Esophagus muscularis mucosa (tissue), 4 donors: ENCODE data around the gene CMC1. TPM values are rescaled to one million over a fixed set of nuclear protein-coding genes. Genes with fewer than 3 reads are reported as not detected.

ENCODE experiments used
- DNase-seq: peaks from one replicate; pipeline ENCODE4 v3.0.0-alpha.2; 2017; ENCODE audit errors: extremely low spot score
- H3K27ac ChIP-seq, 4 donors: fragments of 200-600 bp; sonication (generic); replicated peaks in 1 of 4; 1 replicate in 3 of 4; 2 replicates in 1 of 4; pipeline ENCODE4 v1.5.1; 2016 to 2019; ENCODE audit warnings: mild to moderate bottlenecking in 1 of 4
- H3K27me3 ChIP-seq, 4 donors: fragments of 200-600 bp; sonication (generic); one replicate each; pipeline versions ENCODE4 v1.5.1 to v1.6.0; 2016 to 2019
- H3K36me3 ChIP-seq, 4 donors: fragments of 200-600 bp; sonication (generic); one replicate each; pipeline ENCODE4 v1.5.1; 2016 to 2019
- H3K4me1 ChIP-seq, 4 donors: fragments of 200-600 bp; sonication (generic); one replicate each; pipeline ENCODE4 v1.5.1; 2016 to 2019
- H3K4me3 ChIP-seq, 4 donors: fragments of 200-600 bp; sonication (generic); 1 replicate in 2 of 4; 2 replicates in 2 of 4; pipeline ENCODE4 v1.5.1; 2016 to 2019; ENCODE audit warnings: mild to moderate bottlenecking in 4 of 4, moderate library complexity in 1 of 4
- H3K9me3 ChIP-seq, 4 donors: fragments of 200-600 bp; sonication (generic); 1 replicate in 3 of 4; 2 replicates in 1 of 4; pipeline ENCODE4 v1.5.1; 2016 to 2019
- CTCF ChIP-seq, 3 experiments: fragments of 200-600 bp in 2 of 3; fragments of 450-650 bp in 1 of 3; sonication (generic) in 2 of 3; IDR thresholded peaks; one replicate each; pipeline ENCODE4 v1.5.1; 2017 to 2019; ENCODE audit warnings: antibody characterized with exemption in 3 of 3, mild to moderate bottlenecking in 2 of 3, moderate library complexity in 1 of 3
- EP300 ChIP-seq: sonication (generic); formaldehyde crosslinking; IDR thresholded peaks from one replicate; pipeline ENCODE4 v1.6.1; 2017; ENCODE audit warnings: antibody characterized with exemption
- POLR2A ChIP-seq: fragments of 450-650 bp; IDR thresholded peaks from one replicate; pipeline ENCODE4 v1.6.1; 2017; ENCODE audit warnings: antibody characterized with exemption, moderate library complexity, mild to moderate bottlenecking, low read depth
- POLR2AphosphoS5 ChIP-seq, 2 donors: sonication (generic); formaldehyde crosslinking; IDR thresholded peaks; one replicate each; pipeline ENCODE4 v1.6.1; 2017; ENCODE audit warnings: antibody characterized with exemption in 2 of 2
- WGBS: methylation state at CpG from one replicate; pipeline ENCODE4 v1.1.5; 2018; 5-methylcytosine and 5-hydroxymethylcytosine counted together
- intact Hi-C: fragments of 100-400 bp; cut with DNase I; formaldehyde crosslinking; loops from one replicate; pipeline ENCODE4 v1.15.1; 2023
- total RNA-seq, 4 donors: library from RNA; depleted of rRNA; stranded (reverse); fragments of >200 nt; gene quantifications; one replicate each; pipeline versions ENCODE4 v1.1.0 to v1.2.1, GENCODE V29; 2016

CMC1 gene
- total RNA-seq, 4 donors from 2014 or later = 9.1 to 20.3 (median 15.0) TPM

GRCh38 chr3:28206479-28206878 is 34.9 kb upstream of the CMC1 start:
- no peak for TF ChIP-seq EP300
- no peak for TF ChIP-seq CTCF (IDR thresholded peaks at IDR 0.05)
- no peak for TF ChIP-seq POLR2AphosphoS5 (IDR thresholded peaks at IDR 0.05)
- TF ChIP-seq POLR2A = no peak
- WGBS = 31% methylated on average over 2 of the region's 2 CpGs
- no peaks in the 10 kb centered on the region for H3K36me3 ChIP-seq
- H3K27ac ChIP-seq = no peak overlapping the region
- intact Hi-C loops = no loop called here
- no peaks in the 10 kb centered on the region for H3K27me3 ChIP-seq
- peaks cover 0 to 11% (median 5%) of the 10 kb centered on the region in 4 donors for H3K4me1 ChIP-seq
- DNase-seq = no peak
- no peak overlapping the region for H3K4me3 ChIP-seq
- no peaks in the 10 kb centered on the region for H3K9me3 ChIP-seq

GRCh38 chr3:28207000-28207733 is 34.3 kb upstream of the CMC1 start:
- Histone ChIP-seq H3K27me3 (no peaks in the 10 kb centered on the region), H3K9me3 (no peaks in the 10 kb centered on the region), H3K27ac (no peak overlapping the region), H3K4me1 (peaks cover 0 to 11% (median 5%) of the 10 kb centered on the region in 4 donors), H3K36me3 (no peaks in the 10 kb centered on the region), H3K4me3 (no peak overlapping the region)
- DNase-seq = no peak
- no peak for TF ChIP-seq CTCF (IDR thresholded peaks at IDR 0.05)
- no peak for TF ChIP-seq POLR2AphosphoS5 (IDR thresholded peaks at IDR 0.05)
- no peak for TF ChIP-seq POLR2A
- no peak for TF ChIP-seq EP300
- intact Hi-C loops = no loop called here
- WGBS = 55% methylated on average over 7 of the region's 7 CpGs

- Histone ChIP-seq H3K27me3 (no peaks in the 10 kb centered on the region), H3K4me3 (no peak overlapping the region), H3K4me1 (peaks cover 0 to 9% (median 4%) of the 10 kb centered on the region in 4 donors), H3K27ac (no peak overlapping the region), H3K9me3 (peaks cover 0 to 27% (median 14%) of the 10 kb centered on the region in 4 donors), H3K36me3 (no peaks in the 10 kb centered on the region)
- TF ChIP-seq POLR2AphosphoS5 (IDR thresholded peaks at IDR 0.05) (no peak), CTCF (IDR thresholded peaks at IDR 0.05) (no peak), EP300 (no peak), POLR2A (no peak)
- DNase-seq = no peak
- whole genome bisulfite sequencing = 86% methylated on average over 1 of the region's 1 CpG
- intact Hi-C loops = no loop called here
Measured at GRCh38 chr3:28210968-28211713, 30.3 kb upstream of the CMC1 start.

- peaks cover 0 to 27% (median 14%) of the 10 kb centered on the region in 4 donors for H3K9me3 ChIP-seq
- DNase-seq = no peak
- no peak for TF ChIP-seq POLR2A
- TF ChIP-seq POLR2AphosphoS5 (IDR thresholded peaks at IDR 0.05) = no peak
- TF ChIP-seq EP300 = no peak
- no peak for TF ChIP-seq CTCF (IDR thresholded peaks at IDR 0.05)
- intact Hi-C loops = no loop called here
- WGBS = 85% methylated on average over 1 of the region's 1 CpG
- no peaks in the 10 kb centered on the region for H3K4me1 ChIP-seq
- no peak overlapping the region for H3K4me3 ChIP-seq
- H3K27me3 ChIP-seq = no peaks in the 10 kb centered on the region
- no peak overlapping the region for H3K27ac ChIP-seq
- H3K36me3 ChIP-seq = no peaks in the 10 kb centered on the region
Measured at GRCh38 chr3:28212681-28213080, 28.7 kb upstream of the CMC1 start.
